Testis (tissue), 3 donors: ENCODE data around the gene ARHGEF4. TPM values are rescaled to one million over a fixed set of nuclear protein-coding genes. Genes with fewer than 3 reads are reported as not detected.

Experiments
- DNase-seq: peaks from one replicate; pipeline ENCODE4 v3.0.0-alpha.2; 2019
- H3K27ac ChIP-seq, 2 donors: fragments of 200-600 bp; sonication (generic); one replicate each; pipeline ENCODE4 v1.5.1; 2019
- H3K27me3 ChIP-seq: fragments of 200-600 bp; sonication (generic); one replicate; pipeline ENCODE4 v1.5.1; 2019
- H3K36me3 ChIP-seq: fragments of 200-600 bp; sonication (generic); one replicate; pipeline ENCODE4 v1.5.1; 2017; ENCODE audit warnings: low read depth; ENCODE audit errors: missing control alignments
- H3K4me1 ChIP-seq: fragments of 200-600 bp; sonication (generic); one replicate; pipeline ENCODE4 v1.5.1; 2019
- H3K4me3 ChIP-seq, 2 donors: fragments of 200-600 bp; sonication (generic); one replicate each; pipeline ENCODE4 v1.5.1; 2017 to 2019
- H3K9me3 ChIP-seq: fragments of 200-600 bp; sonication (generic); one replicate; pipeline ENCODE4 v1.5.1; 2017
- CTCF ChIP-seq, 3 experiments: fragments of 450-650 bp in 2 of 3; fragments of 200-600 bp in 1 of 3; sonication (generic) in 1 of 3; IDR thresholded peaks; one replicate each; pipeline ENCODE4 v1.5.1; 2016 to 2019; ENCODE audit warnings: antibody characterized with exemption in 3 of 3, mild to moderate bottlenecking in 2 of 3, moderate library complexity in 1 of 3
- POLR2A ChIP-seq: fragments of 450-650 bp; IDR thresholded peaks from one replicate; pipeline ENCODE4 v1.6.1; 2017; ENCODE audit warnings: antibody characterized with exemption, mild to moderate bottlenecking, moderate library complexity
- WGBS, 2 donors: methylation state at CpG; one replicate each; pipeline ENCODE4 v1.1.5; 2018; 5-methylcytosine and 5-hydroxymethylcytosine counted together
- intact Hi-C: fragments of 100-400 bp; cut with DNase I; formaldehyde crosslinking; loops from one replicate; pipeline ENCODE4 v1.15.1; 2023; ENCODE audit warnings: low total_unique reads
- polyA plus RNA-seq: library from polyadenylated mRNA; stranded (reverse); fragments of 350-450 nt; fragmentation: Illumina TruSeq; extraction: RNeasy Lipid Tissue Mini Kit (QIAGEN cat#74804); gene quantifications from one replicate; pipeline ENCODE4 v1.2.3, GENCODE V29; 2014; ENCODE audit warnings: low read depth, low replicate concordance; ENCODE audit not compliant: insufficient read depth
- total RNA-seq, 2 donors: library from RNA; depleted of rRNA; stranded (reverse); fragments of >200 nt; gene quantifications; one replicate each; pipeline ENCODE4 v1.2.3, GENCODE V29; 2016

Gene ARHGEF4
- total and polyA plus RNA-seq, 3 donors from 2014 or later = 18.0 to 37.4 (median 36.3) TPM

GRCh38 chr2:130846686-130847375 is 10.1 kb downstream of the ARHGEF4 start:
- TF ChIP-seq POLR2A (no peak), CTCF (IDR thresholded peaks at IDR 0.05) (no peak)
- no peak for DNase-seq

DNA sequence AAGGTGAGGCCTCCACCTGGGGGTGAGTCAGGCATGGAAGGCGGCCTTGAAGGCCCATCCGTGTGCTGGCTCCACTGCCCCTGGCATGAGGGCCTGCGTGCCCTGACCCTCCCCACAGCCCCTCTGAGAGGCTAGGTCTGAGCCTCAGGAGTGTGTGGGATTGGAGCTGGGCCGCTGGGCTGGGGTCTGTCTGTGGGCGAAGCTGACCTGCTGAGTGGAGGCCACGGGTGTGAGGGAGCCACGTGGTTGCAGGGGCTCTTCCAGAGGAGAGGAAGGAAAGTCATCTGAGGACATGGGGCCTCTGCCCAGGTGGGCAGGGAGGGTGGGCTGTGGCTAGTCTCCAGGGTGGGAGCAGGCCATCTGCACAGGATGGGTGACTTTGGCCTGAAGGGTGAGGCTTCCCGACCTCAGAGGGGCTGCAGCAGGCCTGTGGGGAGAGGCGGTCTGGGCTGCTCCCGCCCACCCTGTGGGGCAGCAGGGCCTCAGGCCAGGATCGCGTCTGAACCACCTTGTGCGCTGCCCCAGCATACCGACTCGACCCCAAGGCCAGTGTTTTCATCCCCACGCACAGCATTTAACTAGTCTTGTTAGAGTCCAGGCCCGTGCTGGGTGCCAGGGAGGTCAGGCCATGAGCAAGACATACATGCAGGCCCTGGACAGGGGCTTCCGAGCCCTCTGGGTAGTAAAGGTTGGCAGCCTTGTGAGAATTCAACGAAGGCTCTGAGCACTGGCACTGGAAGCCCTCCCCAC is 11.2 kb downstream of the ARHGEF4 start:
- no peak for DNase-seq
- intact Hi-C loops = no loop called here
- no peak overlapping the region for H3K4me3 ChIP-seq
- H3K36me3 ChIP-seq = no peaks in the 10 kb centered on the region
- no peaks in the 10 kb centered on the region for H3K4me1 ChIP-seq
- TF ChIP-seq POLR2A (no peak), CTCF (IDR thresholded peaks at IDR 0.05) (no peak)
- H3K27ac ChIP-seq = no peak overlapping the region
- WGBS, 2 donors = 91 to 96% methylated on average over 5 to 19 of the region's 19 CpGs
- H3K9me3 ChIP-seq = no peaks in the 10 kb centered on the region
- no peaks in the 10 kb centered on the region for H3K27me3 ChIP-seq

More at GRCh38 chr2:130846686-130847375, 10.1 kb downstream of the ARHGEF4 start:
- intact Hi-C loops = no loop called here
- no peaks in the 10 kb centered on the region for H3K4me1 ChIP-seq
- H3K4me3 ChIP-seq = no peak overlapping the region
- H3K27ac ChIP-seq = no peak overlapping the region
- no peaks in the 10 kb centered on the region for H3K36me3 ChIP-seq
- 90 to 94% methylated on average over 18 of the region's 18 CpGs for WGBS, 2 donors
- H3K9me3 ChIP-seq = no peaks in the 10 kb centered on the region
- no peaks in the 10 kb centered on the region for H3K27me3 ChIP-seq

DNA sequence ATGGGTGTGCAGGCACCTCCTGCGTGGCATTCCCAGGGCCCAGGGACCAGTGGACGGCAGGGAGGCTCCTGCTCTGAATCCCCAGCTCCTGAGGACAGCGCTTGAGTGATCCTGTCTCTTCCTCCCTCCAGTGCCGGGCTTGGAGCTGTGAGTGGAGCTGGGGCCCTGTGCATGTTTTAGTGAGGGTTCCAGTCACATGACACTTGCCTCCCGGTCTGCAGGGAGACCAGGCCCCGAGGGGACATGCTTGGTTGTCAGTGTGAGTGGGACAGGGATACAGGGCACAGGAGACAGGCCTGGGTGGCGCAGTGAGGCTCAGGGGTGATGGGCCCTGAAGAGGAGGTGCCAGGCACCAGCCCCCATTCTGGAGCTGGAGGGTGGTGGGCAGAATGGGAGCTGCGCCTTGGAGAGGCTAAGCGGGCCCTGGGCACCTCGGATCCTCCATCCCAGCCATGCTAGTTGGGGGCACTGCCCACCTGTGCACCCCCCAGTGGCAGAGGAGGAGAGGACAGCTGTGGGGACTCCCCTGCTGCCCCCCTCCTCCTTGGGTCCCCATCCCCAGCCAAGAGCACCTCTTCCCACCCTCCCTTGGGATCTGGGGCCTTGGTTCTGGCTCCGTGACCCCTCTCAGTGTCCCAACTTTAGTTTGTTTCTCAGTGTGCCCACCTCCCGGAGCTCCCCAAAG is 12.0 kb downstream of the ARHGEF4 start:
- Histone ChIP-seq H3K4me3 (no peak overlapping the region), H3K36me3 (no peaks in the 10 kb centered on the region), H3K27ac (no peak overlapping the region), H3K9me3 (no peaks in the 10 kb centered on the region), H3K27me3 (no peaks in the 10 kb centered on the region), H3K4me1 (no peaks in the 10 kb centered on the region)
- intact Hi-C loops = no loop called here
- DNase-seq = no peak
- 83 to 87% methylated on average over 8 to 12 of the region's 12 CpGs for WGBS, 2 donors
- TF ChIP-seq POLR2A = no peak
- TF ChIP-seq CTCF (IDR thresholded peaks at IDR 0.05) = no peak

- no peaks in the 10 kb centered on the region for H3K27me3 ChIP-seq
- no peaks in the 10 kb centered on the region for H3K9me3 ChIP-seq
- WGBS, 2 donors = 76 to 84% methylated on average over 6 to 9 of the region's 10 CpGs
- no peaks in the 10 kb centered on the region for H3K4me1 ChIP-seq
- intact Hi-C loops = no loop called here
- no peak overlapping the region for H3K27ac ChIP-seq
- no peak overlapping the region for H3K4me3 ChIP-seq
- DNase-seq = no peak
- no peak for TF ChIP-seq CTCF (IDR thresholded peaks at IDR 0.05)
- no peak for TF ChIP-seq POLR2A
- H3K36me3 ChIP-seq = no peaks in the 10 kb centered on the region
These were observed 13.4 kb downstream of the ARHGEF4 start for GRCh38 chr2:130849896-130850787.
